ENCODE measurements around the gene CYP4A22. TPM values are rescaled to one million over a fixed set of nuclear protein-coding genes. Genes with fewer than 3 reads are reported as not detected.
"Not testable (repeated sequence)": the region's sequence is repeated elsewhere in the genome, so short reads cannot be mapped to it uniquely, and the experiment has no call there.

CYP4A22 gene, protein sequence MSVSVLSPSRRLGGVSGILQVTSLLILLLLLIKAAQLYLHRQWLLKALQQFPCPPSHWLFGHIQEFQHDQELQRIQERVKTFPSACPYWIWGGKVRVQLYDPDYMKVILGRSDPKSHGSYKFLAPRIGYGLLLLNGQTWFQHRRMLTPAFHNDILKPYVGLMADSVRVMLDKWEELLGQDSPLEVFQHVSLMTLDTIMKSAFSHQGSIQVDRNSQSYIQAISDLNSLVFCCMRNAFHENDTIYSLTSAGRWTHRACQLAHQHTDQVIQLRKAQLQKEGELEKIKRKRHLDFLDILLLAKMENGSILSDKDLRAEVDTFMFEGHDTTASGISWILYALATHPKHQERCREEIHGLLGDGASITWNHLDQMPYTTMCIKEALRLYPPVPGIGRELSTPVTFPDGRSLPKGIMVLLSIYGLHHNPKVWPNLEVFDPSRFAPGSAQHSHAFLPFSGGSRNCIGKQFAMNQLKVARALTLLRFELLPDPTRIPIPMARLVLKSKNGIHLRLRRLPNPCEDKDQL
- total RNA-seq (2013): not detected
- polyA plus RNA-seq (not detected), polyA minus RNA-seq (not detected in 2 replicates), total RNA-seq (0 to 1.8 (median 0) reads per million in 11 experiments)

GRCh38 chr1:47137198-47137597, at the start of gene CYP4A22:
TSS of gene CYP4A22 (plus strand) at chr1:47137441. CDS start at chr1:47137486, 45 bp downstream.
- Histone ChIP-seq H3K9ac (ENCODE audit: insufficient read depth, low read length, poor library complexity, severe bottlenecking) (no peak within 1 kb of the TSS), H3K27ac (ENCODE audit: low read depth in 1 of 2, low read length in 2 of 2) (no peak within 1 kb of the TSS), H3K27me3 (ENCODE audit: control insufficient read depth in 2 of 2, insufficient read depth in 2 of 2, low read length in 2 of 2) (no peaks in the 10 kb centered on the region), H3K4me1 (ENCODE audit: control insufficient read depth in 1 of 2, insufficient read depth in 2 of 2, low read length in 2 of 2) (no peaks in the 10 kb centered on the region), H2AFZ (ENCODE audit: insufficient read depth, low read depth, low read length, poor library complexity, severe bottlenecking) (no peak within 1 kb of the TSS), H3K4me3 (replicated peaks in 1 of 3; ENCODE audit: low read depth in 2 of 3, low read length in 3 of 3) (no peak within 1 kb of the TSS), H3K79me2 (ENCODE audit: insufficient read depth, low read length) (no peaks in the 10 kb centered on the region), H3K4me2 (replicated peaks; ENCODE audit: extremely low read depth, low read length, poor library complexity, severe bottlenecking) (no peak within 1 kb of the TSS), H4K20me1 (ENCODE audit: insufficient read depth, low read length) (no peaks in the 10 kb centered on the region), H3K9me3 (replicated peaks in 1 of 2; ENCODE audit: control insufficient read depth in 1 of 2, insufficient read depth in 1 of 2, low read length in 2 of 2) (no peaks in the 10 kb centered on the region), H3K36me3 (replicated peaks in 1 of 2; ENCODE audit: control insufficient read depth in 1 of 2, insufficient read depth in 2 of 2, low read length in 2 of 2) (no peaks in the 10 kb centered on the region)
- 60% methylated on average over 1 of the region's 4 CpGs for WGBS (ENCODE audit: insufficient coverage)
- H3K4me3 Mint-ChIP-seq: no peak within 1 kb of the TSS
- H3K9me3 Mint-ChIP-seq: peaks cover 0 to 3% (median 2%) of the 10 kb centered on the region in 7 donors
- intact Hi-C loops (cut with micrococcal nuclease): no loop called here
- H3K4me1 Mint-ChIP-seq: no peaks in the 10 kb centered on the region
- H3K36me3 Mint-ChIP-seq: no peaks in the 10 kb centered on the region
- H3K27me3 Mint-ChIP-seq (ENCODE audit: low read depth in 3 of 3): peaks cover 0 to 5% (median 0%) of the 10 kb centered on the region in 3 donors
- no peak for TF ChIP-seq CTCF (IDR thresholded peaks at IDR 0.05)
- DNase-seq: no peak
- no peak within 1 kb of the TSS for H3K27ac Mint-ChIP-seq

DNA sequence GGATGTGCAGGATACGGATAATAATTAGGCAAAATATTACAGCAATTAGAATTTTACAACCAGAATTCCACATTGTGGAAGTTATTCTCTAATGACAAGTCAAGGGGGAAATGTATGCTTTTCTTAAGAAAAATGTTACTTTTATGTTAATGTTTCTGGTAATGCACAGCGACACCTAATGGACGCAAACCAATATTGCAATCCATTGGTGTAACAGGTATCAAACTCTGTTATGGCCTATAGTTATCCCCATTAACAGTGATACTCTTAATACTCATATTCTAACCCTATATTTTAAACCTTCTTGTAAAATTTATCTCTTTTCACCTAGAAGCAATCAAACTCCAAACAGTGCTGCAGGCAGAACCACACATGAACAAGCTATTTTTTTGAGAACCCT, 47.9 kb upstream of the CYP4A22 start:
- H2AFZ ChIP-seq (ENCODE audit: insufficient read depth, low read depth, low read length, poor library complexity, severe bottlenecking); H3K27ac ChIP-seq (ENCODE audit: low read depth in 1 of 2, low read length in 2 of 2); H3K9me3 ChIP-seq (replicated peaks in 1 of 2; ENCODE audit: control insufficient read depth in 1 of 2, insufficient read depth in 1 of 2, low read length in 2 of 2); H3K36me3 ChIP-seq (replicated peaks in 1 of 2; ENCODE audit: control insufficient read depth in 1 of 2, insufficient read depth in 2 of 2, low read length in 2 of 2); H3K36me3 Mint-ChIP-seq; H3K27ac Mint-ChIP-seq; H3K9ac ChIP-seq (ENCODE audit: insufficient read depth, low read length, poor library complexity, severe bottlenecking); intact Hi-C loops (cut with micrococcal nuclease); H3K79me2 ChIP-seq (ENCODE audit: insufficient read depth, low read length); H3K4me1 ChIP-seq (ENCODE audit: control insufficient read depth in 1 of 2, insufficient read depth in 2 of 2, low read length in 2 of 2); H3K27me3 Mint-ChIP-seq (ENCODE audit: low read depth in 3 of 3); H3K4me3 ChIP-seq (replicated peaks in 1 of 3; ENCODE audit: low read depth in 2 of 3, low read length in 3 of 3); H3K4me3 Mint-ChIP-seq; H3K4me2 ChIP-seq (replicated peaks; ENCODE audit: extremely low read depth, low read length, poor library complexity, severe bottlenecking); H3K27me3 ChIP-seq (ENCODE audit: control insufficient read depth in 2 of 2, insufficient read depth in 2 of 2, low read length in 2 of 2); H3K4me1 Mint-ChIP-seq; H3K9me3 Mint-ChIP-seq; H4K20me1 ChIP-seq (ENCODE audit: insufficient read depth, low read length): not testable (repeated sequence)
- peak in 1 of 3 donors; percentile 15 for DNase-seq
- WGBS (ENCODE audit: insufficient coverage): no CpG with 5 or more reads among the region's 3 CpGs
- TF ChIP-seq CTCF (IDR thresholded peaks at IDR 0.05): peak; percentile 70

Data from CD14-positive monocyte (primary cell).